Hepatocyte (in vitro differentiated cells): ENCODE data around the gene ARSB.

Experiments
- EZH2phosphoT487 ChIP-seq: fragments of 200-600 bp; sonication (generic); IDR thresholded peaks from one replicate; pipeline ENCODE4 v1.6.1; 2018; ENCODE audit warnings: antibody characterized with exemption, mild to moderate bottlenecking, low read depth, moderate library complexity; ENCODE audit not compliant: unreplicated experiment, severe bottlenecking
- TF ChIP-seq, protein P1 (sequence below): fragments of 200-600 bp; sonication (generic); IDR thresholded peaks from 2 replicates; pipeline ENCODE4 v1.5.1; 2016; ENCODE audit warnings: antibody characterized with exemption, mild to moderate bottlenecking; ENCODE audit not compliant: poor library complexity

- TF ChIP-seq, protein P1, sequence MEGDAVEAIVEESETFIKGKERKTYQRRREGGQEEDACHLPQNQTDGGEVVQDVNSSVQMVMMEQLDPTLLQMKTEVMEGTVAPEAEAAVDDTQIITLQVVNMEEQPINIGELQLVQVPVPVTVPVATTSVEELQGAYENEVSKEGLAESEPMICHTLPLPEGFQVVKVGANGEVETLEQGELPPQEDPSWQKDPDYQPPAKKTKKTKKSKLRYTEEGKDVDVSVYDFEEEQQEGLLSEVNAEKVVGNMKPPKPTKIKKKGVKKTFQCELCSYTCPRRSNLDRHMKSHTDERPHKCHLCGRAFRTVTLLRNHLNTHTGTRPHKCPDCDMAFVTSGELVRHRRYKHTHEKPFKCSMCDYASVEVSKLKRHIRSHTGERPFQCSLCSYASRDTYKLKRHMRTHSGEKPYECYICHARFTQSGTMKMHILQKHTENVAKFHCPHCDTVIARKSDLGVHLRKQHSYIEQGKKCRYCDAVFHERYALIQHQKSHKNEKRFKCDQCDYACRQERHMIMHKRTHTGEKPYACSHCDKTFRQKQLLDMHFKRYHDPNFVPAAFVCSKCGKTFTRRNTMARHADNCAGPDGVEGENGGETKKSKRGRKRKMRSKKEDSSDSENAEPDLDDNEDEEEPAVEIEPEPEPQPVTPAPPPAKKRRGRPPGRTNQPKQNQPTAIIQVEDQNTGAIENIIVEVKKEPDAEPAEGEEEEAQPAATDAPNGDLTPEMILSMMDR = no peak
- no peak for TF ChIP-seq EZH2phosphoT487
Measured at GRCh38 chr5:78889369-78890140, 95.6 kb downstream of the ARSB start.
